AG04449 (cell line): ENCODE measurements around the gene MED29.

Experiments
- CTCF ChIA-PET: fragments of 350-600 bp; formaldehyde crosslinking; extraction: SDS; loops from one replicate; lab custom pipeline; 2021; ENCODE audit warnings: antibody characterized with exemption; lab: Yijun Ruan, JAX
- POLR2A ChIA-PET: fragments of 400-600, 350-600 bp; formaldehyde crosslinking; extraction: SDS; loops from one replicate; lab custom pipeline; 2020; ENCODE audit warnings: antibody characterized with exemption, inconsistent platforms; lab: Yijun Ruan, JAX
- DNase-seq: peaks from one replicate; pipeline ENCODE4 v3.0.0-alpha.2; 2010; ENCODE audit warnings: low read depth, low spot score
- H3K4me3 ChIP-seq: 2 replicates; pipeline ENCODE4 v1.5.1; 2011; ENCODE audit warnings: low read depth, mild to moderate bottlenecking, control low read depth, low read length
- TF ChIP-seq, protein P1 (sequence below): IDR thresholded peaks from one replicate; pipeline ENCODE4 v1.5.1; 2011; ENCODE audit warnings: mild to moderate bottlenecking, moderate library complexity, low read length, control low read depth, inconsistent platforms; ENCODE audit not compliant: insufficient read depth; ENCODE audit errors: missing control alignments

MED29 gene

DNA sequence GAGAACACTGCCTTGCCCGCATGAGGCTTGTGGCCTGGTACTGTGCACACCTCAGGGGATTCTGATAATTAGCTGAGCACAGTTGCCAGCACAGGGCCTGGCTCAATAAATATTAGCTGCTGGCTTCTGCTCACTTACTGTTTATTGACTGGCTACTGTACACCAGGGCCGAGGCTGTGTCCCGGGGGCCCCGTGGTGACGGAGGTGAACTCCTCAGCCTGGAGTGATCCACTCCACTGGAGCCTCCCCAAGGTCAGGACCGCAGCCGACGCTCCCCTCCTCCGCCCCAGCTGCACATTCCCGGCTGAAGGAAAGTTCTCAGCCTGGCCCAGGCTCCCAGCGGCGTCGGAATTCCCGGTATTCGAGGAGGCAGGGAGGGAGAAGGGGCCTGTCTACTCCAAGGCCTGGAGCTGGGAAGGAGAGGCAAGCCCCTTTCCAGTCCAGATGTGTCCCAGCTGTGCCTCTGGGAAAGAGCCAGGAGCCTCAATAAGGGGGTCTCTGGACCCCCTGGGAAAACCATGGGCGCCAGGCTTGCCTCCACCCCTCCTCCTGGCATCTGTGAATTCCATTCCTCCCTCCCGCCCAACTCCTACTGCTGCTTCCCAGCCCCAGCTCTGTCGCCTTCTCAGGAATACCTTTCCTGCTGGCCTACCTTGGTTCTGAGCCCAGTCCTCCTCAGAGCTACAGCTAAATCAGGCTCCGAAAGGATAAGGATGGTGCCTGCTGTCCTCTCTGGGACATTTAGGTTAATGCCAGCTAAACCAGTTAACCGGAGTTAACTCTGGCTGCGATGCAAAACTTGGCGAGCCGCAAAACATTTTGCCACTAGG lies 37.3 kb downstream of the MED29 start:
- CTCF ChIA-PET = interaction anchor here (1.1 to 3.9 kb wide), 7 partner anchors 10 to 104 kb away, joined by 3 to 26 read pairs (median 6); partner anchors contain the start of genes EID2B and PLEKHG2
- POLR2A ChIA-PET = interaction anchor here (0.6 to 3.4 kb wide), 8 partner anchors 8 to 52 kb away, joined by 3 to 16 read pairs (median 4); partner anchors contain the start of genes PLEKHG2, SUPT5H, TIMM50 and ZFP36
- no peak for DNase-seq
- peak overlapping the region; percentile 2; the same call in 1 of the 2 replicates for H3K4me3 ChIP-seq
- TF ChIP-seq, protein P1, sequence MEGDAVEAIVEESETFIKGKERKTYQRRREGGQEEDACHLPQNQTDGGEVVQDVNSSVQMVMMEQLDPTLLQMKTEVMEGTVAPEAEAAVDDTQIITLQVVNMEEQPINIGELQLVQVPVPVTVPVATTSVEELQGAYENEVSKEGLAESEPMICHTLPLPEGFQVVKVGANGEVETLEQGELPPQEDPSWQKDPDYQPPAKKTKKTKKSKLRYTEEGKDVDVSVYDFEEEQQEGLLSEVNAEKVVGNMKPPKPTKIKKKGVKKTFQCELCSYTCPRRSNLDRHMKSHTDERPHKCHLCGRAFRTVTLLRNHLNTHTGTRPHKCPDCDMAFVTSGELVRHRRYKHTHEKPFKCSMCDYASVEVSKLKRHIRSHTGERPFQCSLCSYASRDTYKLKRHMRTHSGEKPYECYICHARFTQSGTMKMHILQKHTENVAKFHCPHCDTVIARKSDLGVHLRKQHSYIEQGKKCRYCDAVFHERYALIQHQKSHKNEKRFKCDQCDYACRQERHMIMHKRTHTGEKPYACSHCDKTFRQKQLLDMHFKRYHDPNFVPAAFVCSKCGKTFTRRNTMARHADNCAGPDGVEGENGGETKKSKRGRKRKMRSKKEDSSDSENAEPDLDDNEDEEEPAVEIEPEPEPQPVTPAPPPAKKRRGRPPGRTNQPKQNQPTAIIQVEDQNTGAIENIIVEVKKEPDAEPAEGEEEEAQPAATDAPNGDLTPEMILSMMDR = no peak

DNA sequence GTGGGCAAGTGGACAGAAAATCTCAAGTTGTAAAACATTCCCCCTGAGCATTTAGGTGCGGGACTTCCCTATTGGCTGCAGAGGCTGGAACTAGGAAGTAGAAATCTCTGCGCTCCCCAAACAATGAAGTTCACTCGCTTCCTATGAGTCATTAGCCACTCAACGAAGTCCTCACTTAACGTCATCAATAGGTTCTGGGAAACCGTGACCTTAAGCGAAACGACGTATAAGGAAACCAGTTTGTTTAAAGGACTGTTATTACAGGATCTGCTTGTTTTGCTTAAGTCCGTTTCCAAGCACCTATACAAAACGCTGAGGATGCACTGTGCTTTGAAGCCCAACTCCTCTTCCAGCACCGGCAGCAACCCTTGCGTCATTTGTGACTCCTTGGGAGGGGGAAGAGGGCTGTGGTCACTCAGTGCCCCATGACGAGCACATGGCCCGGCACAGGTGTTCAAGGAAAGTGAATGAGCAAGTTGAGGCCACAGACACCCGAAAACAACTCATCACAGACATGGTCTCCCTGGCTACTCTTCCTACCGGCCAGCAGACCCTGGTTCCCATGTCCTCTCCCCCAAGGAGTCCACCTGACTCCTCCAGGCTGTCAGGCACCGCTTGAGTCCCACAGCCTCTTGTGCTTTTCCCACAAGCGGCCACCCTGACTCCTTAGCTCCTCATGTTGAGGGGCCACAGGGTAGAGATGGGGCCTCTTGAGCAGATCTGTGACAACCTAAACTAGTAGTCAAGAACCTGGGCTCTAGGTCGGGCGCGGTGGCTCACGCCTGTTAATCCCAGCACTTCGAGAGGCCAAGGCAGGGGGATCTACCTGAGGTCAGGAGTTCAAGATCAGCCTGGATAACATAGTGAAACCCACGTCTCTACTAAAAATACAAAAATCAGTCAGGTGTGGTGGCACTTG lies 39.8 kb downstream of the MED29 start:
- no peak overlapping the region for H3K4me3 ChIP-seq
- ChIA-PET CTCF (interaction anchor here (2.4 kb wide), 1 partner anchor 33 kb away, joined by 10 read pairs; no protein-coding TSS in a partner anchor), POLR2A (interaction anchor here (0.7 kb wide), 1 partner anchor 94 kb away, joined by 3 read pairs; no protein-coding TSS in a partner anchor)
- TF ChIP-seq, protein P1 = no peak
- DNase-seq = no peak

DNA sequence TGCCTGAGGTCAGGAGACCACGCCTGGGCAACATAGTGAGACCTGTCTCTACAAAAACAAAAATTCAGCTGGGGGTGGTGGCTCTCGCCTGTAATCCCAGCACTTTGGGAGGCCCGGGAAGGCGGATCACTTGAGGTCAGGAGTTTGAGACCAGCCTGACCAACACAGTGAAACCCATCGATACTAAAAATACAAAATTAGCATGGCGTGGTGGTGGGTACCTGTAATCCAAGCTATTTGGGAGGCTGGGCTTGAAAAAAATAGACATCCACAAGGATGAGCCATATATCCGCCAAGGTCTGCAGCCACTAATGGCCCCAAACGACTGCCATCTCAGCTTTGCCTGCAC lies 41.5 kb downstream of the MED29 start:
- TF ChIP-seq, protein P1 = no peak
- H3K4me3 ChIP-seq = no peak overlapping the region
- POLR2A ChIA-PET = interaction anchor here (0.6 to 1.1 kb wide), 5 partner anchors 12 to 92 kb away, joined by 3 to 6 read pairs (median 3); partner anchors contain the start of gene SUPT5H
- CTCF ChIA-PET = interaction anchor here (1.0 to 2.4 kb wide), 4 partner anchors 14 to 100 kb away, joined by 3 to 10 read pairs (median 5); partner anchors contain the start of gene EID2B
- DNase-seq = no peak

DNA sequence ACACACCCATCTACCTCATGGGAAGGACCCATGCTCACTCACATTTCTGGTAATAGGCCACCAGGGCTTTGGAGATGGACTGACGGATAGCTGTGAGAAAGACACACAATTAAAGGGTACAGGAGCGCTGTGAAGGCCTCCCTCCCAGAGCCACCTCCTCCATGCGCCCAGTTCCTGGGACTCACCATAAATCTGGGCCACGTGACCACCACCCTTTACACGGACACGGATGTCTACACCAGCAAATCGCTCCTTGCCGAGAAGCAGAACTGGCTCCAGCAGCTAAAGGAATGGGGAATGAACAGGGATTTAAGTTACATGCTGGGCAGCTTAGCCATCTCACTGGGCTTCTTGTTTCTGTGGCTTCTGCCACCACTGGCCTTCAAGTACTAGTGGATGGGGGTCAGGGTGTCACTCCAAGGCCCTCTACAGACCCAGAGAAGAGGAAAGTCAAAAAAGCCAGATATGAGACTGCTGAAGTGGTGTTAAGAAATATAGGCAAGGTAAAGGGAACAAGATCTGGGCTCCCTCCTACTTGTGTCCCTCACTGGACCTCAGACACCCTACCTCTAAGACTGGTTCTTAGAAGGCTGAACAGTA lies 42.4 kb downstream of the MED29 start:
- ChIA-PET POLR2A (interaction anchor here (0.8 to 1.1 kb wide), 2 partner anchors 11 to 30 kb away, joined by 3 to 6 read pairs; partner anchors contain the start of gene SUPT5H), CTCF (interaction anchor here (1.0 to 1.9 kb wide), 5 partner anchors 17 to 100 kb away, joined by 4 to 6 read pairs (median 4); partner anchors contain the start of gene EID2B)
- TF ChIP-seq, protein P1 = no peak
- no peak for DNase-seq
- no peak overlapping the region; the same call in 1 of the 2 replicates for H3K4me3 ChIP-seq

DNA sequence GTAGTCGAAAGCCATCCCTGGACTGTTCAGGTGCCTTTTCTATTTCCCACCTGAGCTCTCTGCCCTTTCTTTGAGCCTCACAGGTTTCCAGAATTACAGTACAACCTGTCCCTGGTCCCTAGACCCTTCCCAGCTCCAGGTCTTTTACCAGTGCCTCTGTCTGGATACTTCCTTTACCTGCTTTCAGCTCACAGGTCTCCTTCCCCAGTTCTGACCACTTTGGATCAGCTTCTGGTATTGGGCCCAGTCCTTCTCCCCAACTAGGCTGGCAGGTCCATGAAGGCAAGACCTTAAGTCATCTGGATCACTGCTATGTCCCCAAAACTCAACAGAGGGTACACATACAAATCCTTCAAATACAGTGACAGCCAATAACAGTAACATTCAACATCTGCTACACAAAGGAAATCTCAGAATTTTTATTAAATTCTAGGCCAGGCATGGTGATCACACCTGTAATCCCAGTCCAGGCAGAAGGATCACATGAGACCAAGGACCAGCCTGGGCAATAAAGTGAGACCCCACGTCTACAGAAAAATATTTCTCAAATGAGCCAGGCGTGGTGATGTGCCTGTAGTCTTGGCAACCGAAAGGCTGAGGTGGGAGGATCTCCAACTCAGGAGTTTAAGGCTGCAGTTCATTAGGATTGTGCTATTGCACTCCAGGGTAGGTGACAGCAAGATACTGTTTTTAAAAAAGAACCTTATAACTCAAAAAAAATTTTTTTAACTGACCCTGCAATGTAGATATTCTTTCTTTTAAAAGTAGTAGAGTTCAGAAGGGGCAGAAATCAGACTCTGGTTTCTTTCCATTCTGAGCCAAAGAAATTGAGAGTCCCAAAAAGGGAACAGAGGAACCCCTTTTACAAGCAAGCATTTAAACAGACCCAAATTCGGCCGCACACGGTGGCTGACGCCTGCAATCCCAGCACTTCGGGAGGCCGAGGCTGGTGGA lies 43.2 kb downstream of the MED29 start:
- H3K4me3 ChIP-seq = peak overlapping the region; percentile 100
- DNase-seq = no peak
- ChIA-PET CTCF (interaction anchor here (1.0 to 1.9 kb wide), 10 partner anchors 7 to 98 kb away, joined by 3 to 11 read pairs (median 5); partner anchors contain the start of genes DLL3, EID2B and PLEKHG2), POLR2A (interaction anchor here (0.8 to 1.8 kb wide), 6 partner anchors 7 to 40 kb away, joined by 3 to 31 read pairs (median 21); partner anchors contain the start of gene SUPT5H)
- TF ChIP-seq, protein P1 = no peak
